GM19240 (cell line): ENCODE data around the gene ZC3H4.

Source experiments
- DNase-seq: peaks from one replicate; pipeline ENCODE4 v3.0.0; 2011; ENCODE audit warnings: low spot score; ENCODE audit not compliant: insufficient read length

The ZC3H4 gene

GRCh38 chr19:47021536-47022139, 91.9 kb downstream of the ZC3H4 start:
- DNase-seq = no peak

GRCh38 chr19:47020992-47021496, 92.5 kb downstream of the ZC3H4 start:
- DNase-seq = no peak

- DNase-seq = no peak
Observed at GRCh38 chr19:47020132-47020805, 93.3 kb downstream of the ZC3H4 start.

GRCh38 chr19:47019431-47020041, 94.0 kb downstream of the ZC3H4 start, which contains the start of gene NPAS1:
TSS of gene NPAS1 (plus strand) at chr19:47019837. CDS start at chr19:47021048, 1,211 bp downstream.
- no peak for DNase-seq

GRCh38 chr19:47018923-47019322, 94.7 kb downstream of the ZC3H4 start:
- DNase-seq = no peak
